ENCODE results near the gene BCAS3. TPM values are rescaled to one million over a fixed set of nuclear protein-coding genes. Genes with fewer than 3 reads are reported as not detected.

Gene BCAS3
- total and polyA plus RNA-seq, 2 donors (not counting 1 experiment from before 2014, with no cell fraction given), result 13.9 to 73.4 TPM

DNA sequence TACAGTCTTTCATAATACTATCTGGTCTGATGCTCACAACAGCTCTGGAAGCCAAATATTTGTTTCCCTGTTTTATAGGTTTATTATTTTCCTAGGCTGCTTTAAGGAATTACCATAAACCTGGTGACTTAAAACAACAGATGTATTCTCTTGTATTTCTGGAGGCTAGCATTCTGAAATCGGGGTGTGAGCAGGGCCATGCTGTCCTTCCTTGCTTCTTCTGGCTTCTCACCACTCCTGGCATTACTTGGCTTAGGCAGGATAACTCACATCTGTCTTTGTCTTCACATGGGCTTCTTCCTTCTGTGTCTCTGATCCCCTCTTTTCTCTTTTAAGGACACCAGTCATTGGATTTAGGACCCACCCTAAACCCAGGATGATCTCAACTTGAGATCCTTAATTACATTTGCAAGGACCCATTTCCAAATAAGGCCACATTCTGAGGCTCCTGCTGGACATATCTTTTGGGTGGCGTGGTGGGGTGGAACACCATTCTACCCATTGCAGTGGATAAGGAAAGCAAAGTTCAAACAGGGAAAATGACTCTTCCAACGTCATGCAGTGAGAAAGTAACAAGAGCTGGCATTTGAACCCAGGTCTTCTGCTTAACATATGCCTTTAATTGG, 682.8 kb downstream of the BCAS3 start:
- no peak overlapping the region for H3K27ac ChIP-seq (ENCODE audit: low read length in 2 of 2)
- no peak overlapping the region for H3K4me2 ChIP-seq (replicated peaks; ENCODE audit: low read depth, low read length, poor library complexity, severe bottlenecking)
- WGBS (ENCODE audit: insufficient coverage), result 76% methylated on average over 2 of the region's 3 CpGs
- ATAC-seq (ENCODE audit: low read depth) (no peak), DNase-seq (no peak)
- ChIA-PET CTCF (interaction anchor here (1.5 kb wide), 1 partner anchor 9 kb away, joined by 5 read pairs; no protein-coding TSS in a partner anchor), POLR2A (no interaction called here)
- Mint-ChIP-seq H3K4me3 (no peak overlapping the region), H3K27ac (no peak overlapping the region), H3K9me3 (ENCODE audit: insufficient read depth) (no peaks in the 10 kb centered on the region), H3K4me1 (no peaks in the 10 kb centered on the region), H3K27me3 (no peaks in the 10 kb centered on the region)
- H4K20me1 ChIP-seq (ENCODE audit: control insufficient read depth, insufficient read depth, low read length, poor library complexity, severe bottlenecking), result no peaks in the 10 kb centered on the region
- H3K36me3 ChIP-seq (replicated peaks in 1 of 2; ENCODE audit: control extremely low read depth in 1 of 2, control insufficient read depth in 1 of 2, extremely low read depth in 1 of 2, insufficient read depth in 2 of 2, low read length in 1 of 2), result no peaks in the 10 kb centered on the region
- TF ChIP-seq, protein P1, sequence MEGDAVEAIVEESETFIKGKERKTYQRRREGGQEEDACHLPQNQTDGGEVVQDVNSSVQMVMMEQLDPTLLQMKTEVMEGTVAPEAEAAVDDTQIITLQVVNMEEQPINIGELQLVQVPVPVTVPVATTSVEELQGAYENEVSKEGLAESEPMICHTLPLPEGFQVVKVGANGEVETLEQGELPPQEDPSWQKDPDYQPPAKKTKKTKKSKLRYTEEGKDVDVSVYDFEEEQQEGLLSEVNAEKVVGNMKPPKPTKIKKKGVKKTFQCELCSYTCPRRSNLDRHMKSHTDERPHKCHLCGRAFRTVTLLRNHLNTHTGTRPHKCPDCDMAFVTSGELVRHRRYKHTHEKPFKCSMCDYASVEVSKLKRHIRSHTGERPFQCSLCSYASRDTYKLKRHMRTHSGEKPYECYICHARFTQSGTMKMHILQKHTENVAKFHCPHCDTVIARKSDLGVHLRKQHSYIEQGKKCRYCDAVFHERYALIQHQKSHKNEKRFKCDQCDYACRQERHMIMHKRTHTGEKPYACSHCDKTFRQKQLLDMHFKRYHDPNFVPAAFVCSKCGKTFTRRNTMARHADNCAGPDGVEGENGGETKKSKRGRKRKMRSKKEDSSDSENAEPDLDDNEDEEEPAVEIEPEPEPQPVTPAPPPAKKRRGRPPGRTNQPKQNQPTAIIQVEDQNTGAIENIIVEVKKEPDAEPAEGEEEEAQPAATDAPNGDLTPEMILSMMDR (IDR thresholded peaks at IDR 0.05), result no peak
- no peak for TF ChIP-seq EZH2 (IDR thresholded peaks at IDR 0.05; ENCODE audit: borderline replicate concordance, insufficient read depth, low read depth, low read length, poor library complexity, severe bottlenecking)
- no peaks in the 10 kb centered on the region for H3K9me3 ChIP-seq (ENCODE audit: control extremely low read depth in 1 of 3, control insufficient read depth in 2 of 3, insufficient read depth in 1 of 3, low read length in 2 of 3)
- no peak overlapping the region for H3K9ac ChIP-seq (ENCODE audit: low read length)
- no peaks in the 10 kb centered on the region for H3K79me2 ChIP-seq (ENCODE audit: control insufficient read depth, insufficient read depth, low read length)
- H3K27me3 ChIP-seq (replicated peaks in 1 of 4; ENCODE audit: control extremely low read depth in 1 of 4, control insufficient read depth in 3 of 4, insufficient read depth in 4 of 4, low read length in 3 of 4), result no peaks in the 10 kb centered on the region
- intact Hi-C loops (cut with micrococcal nuclease), result no loop called here
- H3K4me1 ChIP-seq (ENCODE audit: control insufficient read depth in 2 of 2, insufficient read depth in 2 of 2, low read length in 2 of 2), result no peaks in the 10 kb centered on the region
- H3K4me3 ChIP-seq (ENCODE audit: control extremely low read depth in 1 of 5, extremely low read depth in 1 of 5, insufficient read depth in 1 of 5, low read depth in 2 of 5, low read length in 4 of 5), result no peak overlapping the region
- H2AFZ ChIP-seq (ENCODE audit: insufficient read depth, low read depth, low read length, poor library complexity, severe bottlenecking), result no peak overlapping the region

DNA sequence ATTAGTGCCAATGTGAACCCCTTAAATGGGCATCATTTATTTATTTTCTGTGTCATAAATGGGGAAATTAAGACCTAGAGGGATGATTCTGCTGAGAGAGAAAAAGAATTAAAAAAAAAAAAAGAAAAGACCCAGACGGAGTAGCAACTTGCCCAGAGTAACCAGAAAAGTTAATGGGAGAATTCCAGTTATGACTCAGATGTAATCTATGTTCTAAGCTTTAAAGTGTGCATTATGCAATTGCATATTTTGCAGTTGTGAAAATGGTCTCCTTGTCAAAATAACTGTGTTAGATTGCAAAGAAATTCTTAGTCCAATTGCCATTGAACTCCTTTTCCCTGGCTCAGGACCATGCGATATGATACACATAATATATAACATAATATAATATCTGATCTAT, 683.4 kb downstream of the BCAS3 start:
- ATAC-seq (ENCODE audit: low read depth), result no peak
- Mint-ChIP-seq H3K9me3 (ENCODE audit: insufficient read depth) (no peaks in the 10 kb centered on the region), H3K4me3 (no peak overlapping the region), H3K4me1 (no peaks in the 10 kb centered on the region), H3K27me3 (no peaks in the 10 kb centered on the region), H3K27ac (no peak overlapping the region)
- Histone ChIP-seq H3K4me1 (ENCODE audit: control insufficient read depth in 2 of 2, insufficient read depth in 2 of 2, low read length in 2 of 2) (no peaks in the 10 kb centered on the region), H3K27me3 (replicated peaks in 1 of 4; ENCODE audit: control extremely low read depth in 1 of 4, control insufficient read depth in 3 of 4, insufficient read depth in 4 of 4, low read length in 3 of 4) (no peaks in the 10 kb centered on the region), H3K79me2 (ENCODE audit: control insufficient read depth, insufficient read depth, low read length) (no peaks in the 10 kb centered on the region), H3K27ac (ENCODE audit: low read length in 2 of 2) (no peak overlapping the region), H3K9me3 (ENCODE audit: control extremely low read depth in 1 of 3, control insufficient read depth in 2 of 3, insufficient read depth in 1 of 3, low read length in 2 of 3) (no peaks in the 10 kb centered on the region), H2AFZ (ENCODE audit: insufficient read depth, low read depth, low read length, poor library complexity, severe bottlenecking) (no peak overlapping the region), H3K9ac (ENCODE audit: low read length) (no peak overlapping the region), H3K36me3 (replicated peaks in 1 of 2; ENCODE audit: control extremely low read depth in 1 of 2, control insufficient read depth in 1 of 2, extremely low read depth in 1 of 2, insufficient read depth in 2 of 2, low read length in 1 of 2) (no peaks in the 10 kb centered on the region), H4K20me1 (ENCODE audit: control insufficient read depth, insufficient read depth, low read length, poor library complexity, severe bottlenecking) (no peaks in the 10 kb centered on the region), H3K4me3 (ENCODE audit: control extremely low read depth in 1 of 5, extremely low read depth in 1 of 5, insufficient read depth in 1 of 5, low read depth in 2 of 5, low read length in 4 of 5) (no peak overlapping the region), H3K4me2 (replicated peaks; ENCODE audit: low read depth, low read length, poor library complexity, severe bottlenecking) (no peak overlapping the region)
- no peak for DNase-seq
- TF ChIP-seq EZH2 (IDR thresholded peaks at IDR 0.05; ENCODE audit: borderline replicate concordance, insufficient read depth, low read depth, low read length, poor library complexity, severe bottlenecking), result no peak
- TF ChIP-seq, protein P1 (IDR thresholded peaks at IDR 0.05), result no peak
- ChIA-PET CTCF (interaction anchor here (1.5 kb wide), 1 partner anchor 9 kb away, joined by 5 read pairs; no protein-coding TSS in a partner anchor), POLR2A (no interaction called here)
- intact Hi-C loops (cut with micrococcal nuclease), result no loop called here
- WGBS (ENCODE audit: insufficient coverage), result 60% methylated on average over 1 of the region's 2 CpGs
